BJ (cell line): ENCODE measurements around the gene OR2K2. TPM values are rescaled to one million over a fixed set of nuclear protein-coding genes. Genes with fewer than 3 reads are reported as not detected.
"Not testable (repeated sequence)": the region's sequence is repeated elsewhere in the genome, so short reads cannot be mapped to it uniquely, and the experiment has no call there.

Experiments
- CTCF ChIA-PET: fragments of 350-600 bp; formaldehyde crosslinking; extraction: SDS; loops from one replicate; lab custom pipeline; 2021; ENCODE audit warnings: antibody characterized with exemption, inconsistent platforms; lab: Yijun Ruan, JAX
- POLR2A ChIA-PET: fragments of 300-600 bp; sonication (Branson Sonifier 250); formaldehyde crosslinking; extraction: SDS; loops from one replicate; lab custom pipeline; 2021; ENCODE audit warnings: antibody characterized with exemption; lab: Charles Lee
- DNase-seq: peaks from one replicate; pipeline ENCODE4 v3.0.0-alpha.2; 2011; ENCODE audit warnings: low read depth
- H3K27me3 ChIP-seq: 2 replicates; pipeline ENCODE4 v1.6.0; 2011; ENCODE audit warnings: low read length; ENCODE audit not compliant: control insufficient read depth, insufficient read depth
- H3K36me3 ChIP-seq: 2 replicates; pipeline ENCODE4 v1.5.1; 2011; ENCODE audit warnings: low read length; ENCODE audit not compliant: control insufficient read depth, insufficient read depth
- H3K4me3 ChIP-seq: 2 replicates; pipeline ENCODE4 v1.5.1; 2011; ENCODE audit warnings: low read depth, mild to moderate bottlenecking, control low read depth, low read length
- CTCF ChIP-seq: IDR thresholded peaks from 2 replicates; pipeline ENCODE4 v1.5.1; 2011; ENCODE audit warnings: low read depth, mild to moderate bottlenecking, control low read depth, inconsistent platforms, low read length, moderate library complexity; ENCODE audit not compliant: insufficient read depth
- polyA plus RNA-seq: library from polyadenylated mRNA; depleted of rRNA; stranded (reverse); fragments of >200 nt; gene quantifications from 2 replicates; pipeline ENCODE4 v1.2.3, GENCODE V29; 2011

OR2K2 gene
- polyA plus RNA-seq, 1 experiment, result not detected

GRCh38 chr9:111349766-111350165, 19.7 kb upstream of the OR2K2 start:
- H3K4me3 ChIP-seq, result no peak overlapping the region
- POLR2A ChIA-PET, result no interaction called here
- no peaks in the 10 kb centered on the region for H3K36me3 ChIP-seq
- no peak for DNase-seq
- no peaks in the 10 kb centered on the region for H3K27me3 ChIP-seq
- TF ChIP-seq CTCF, result no peak
- CTCF ChIA-PET, result no interaction called here

DNA sequence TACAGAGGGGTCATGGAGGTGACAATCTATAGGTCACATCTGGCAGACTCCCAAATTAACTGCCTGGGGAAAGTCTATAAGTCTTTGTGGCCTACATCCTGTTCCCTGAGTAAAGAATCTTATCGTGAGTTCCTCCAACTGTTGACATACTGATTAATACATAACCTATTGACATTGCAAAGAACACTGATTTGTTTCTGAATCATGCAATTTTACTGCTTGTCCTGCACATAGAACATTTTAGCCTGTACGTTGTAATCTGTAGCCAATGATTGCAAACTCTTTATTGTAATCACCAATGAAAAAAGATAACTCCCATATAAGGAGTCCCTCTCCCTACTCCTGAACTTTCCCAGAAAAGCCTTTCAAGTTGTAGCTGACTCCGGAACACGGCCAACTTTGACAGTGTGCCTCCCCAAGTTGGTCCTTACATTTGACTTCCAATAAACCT, 18.8 kb upstream of the OR2K2 start:
- ChIA-PET POLR2A (no interaction called here), CTCF (no interaction called here)
- no peak for TF ChIP-seq CTCF
- H3K36me3 ChIP-seq, result no peaks in the 10 kb centered on the region
- H3K27me3 ChIP-seq, result no peaks in the 10 kb centered on the region
- no peak overlapping the region for H3K4me3 ChIP-seq
- no peak for DNase-seq

DNA sequence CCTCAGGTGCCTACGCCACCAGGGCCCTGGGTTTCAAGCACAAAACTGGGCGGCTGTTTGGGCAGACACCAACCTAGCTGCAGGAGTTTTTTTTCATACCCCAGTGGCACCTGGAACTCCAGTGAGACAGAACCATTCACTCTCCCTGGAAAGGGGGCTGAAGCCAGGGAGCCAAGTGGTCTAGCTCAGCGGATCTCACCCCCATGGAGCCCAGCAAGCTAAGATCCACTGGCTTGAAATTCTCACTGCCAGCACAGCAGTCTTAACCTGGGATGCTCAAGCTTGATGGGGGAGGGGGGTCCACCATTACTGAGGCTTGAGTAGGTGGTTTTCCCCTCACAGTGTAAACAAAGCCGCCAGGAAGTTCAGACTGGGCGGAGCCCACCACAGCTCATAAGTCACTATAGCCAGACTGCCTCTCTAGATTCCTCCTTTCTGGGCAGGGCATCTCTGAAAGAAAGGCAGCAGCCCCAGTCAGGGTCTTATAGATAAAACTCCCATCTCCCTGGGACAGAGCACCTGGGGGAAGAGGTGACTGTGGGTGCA, 4.4 kb upstream of the OR2K2 start:
- POLR2A ChIA-PET, DNase-seq, H3K27me3 ChIP-seq, CTCF ChIA-PET, H3K36me3 ChIP-seq, H3K4me3 ChIP-seq: not testable (repeated sequence)

GRCh38 chr9:111320631-111321030, 9.4 kb downstream of the OR2K2 start:
- CTCF ChIA-PET, result interaction anchor here (0.7 kb wide), 1 partner anchor 566 kb away, joined by 3 read pairs; no protein-coding TSS in a partner anchor
- POLR2A ChIA-PET, result no interaction called here
- no peak for TF ChIP-seq CTCF
- no peak for DNase-seq
- Histone ChIP-seq H3K4me3 (no peak overlapping the region), H3K36me3 (no peaks in the 10 kb centered on the region), H3K27me3 (no peaks in the 10 kb centered on the region)

GRCh38 chr9:111316796-111317195, 13.2 kb downstream of the OR2K2 start:
- POLR2A ChIA-PET, result no interaction called here
- no peak for TF ChIP-seq CTCF
- peak; percentile 41 for DNase-seq
- H3K27me3 ChIP-seq, result no peaks in the 10 kb centered on the region
- CTCF ChIA-PET, result interaction anchor here (0.7 kb wide), 1 partner anchor 743 kb away, joined by 3 read pairs; no protein-coding TSS in a partner anchor
- H3K36me3 ChIP-seq, result no peaks in the 10 kb centered on the region
- no peak overlapping the region for H3K4me3 ChIP-seq

GRCh38 chr9:111305914-111306313, 24.1 kb downstream of the OR2K2 start:
- Histone ChIP-seq H3K36me3 (no peaks in the 10 kb centered on the region), H3K4me3 (no peak overlapping the region), H3K27me3 (no peaks in the 10 kb centered on the region)
- ChIA-PET POLR2A (no interaction called here), CTCF (no interaction called here)
- no peak for TF ChIP-seq CTCF
- no peak for DNase-seq

GRCh38 chr9:111304000-111304399, 26.0 kb downstream of the OR2K2 start:
- H3K27me3 ChIP-seq, POLR2A ChIA-PET, CTCF ChIA-PET, H3K36me3 ChIP-seq, H3K4me3 ChIP-seq, DNase-seq: not testable (repeated sequence)
